Tibial nerve (tissue), 4 donors: ENCODE results near the gene AREL1. TPM values are rescaled to one million over a fixed set of nuclear protein-coding genes. Genes with fewer than 3 reads are reported as not detected.
A peak's percentile ranks its signal among the peaks of the same experiment; 100 is the strongest.

ENCODE experiments used
- DNase-seq, 2 donors: peaks; one replicate each; pipeline ENCODE4 v3.0.0-alpha.2; 2019; ENCODE audit warnings: low spot score in 2 of 2
- H3K27ac ChIP-seq, 4 donors: fragments of 200-600 bp; sonication (generic) in 3 of 4; one replicate each; pipeline ENCODE4 v1.5.1; 2017 to 2019; ENCODE audit warnings: mild to moderate bottlenecking in 1 of 4
- H3K27me3 ChIP-seq, 2 donors: fragments of 200-600 bp; sonication (generic) in 1 of 2; one replicate each; pipeline versions ENCODE4 v1.5.1 to v1.6.0; 2017 to 2019
- H3K36me3 ChIP-seq, 3 donors: fragments of 200-600 bp; sonication (generic); one replicate each; pipeline ENCODE4 v1.5.1; 2018 to 2019
- H3K4me1 ChIP-seq, 4 donors: fragments of 200-600 bp; sonication (generic) in 3 of 4; one replicate each; pipeline ENCODE4 v1.5.1; 2017 to 2019
- H3K4me3 ChIP-seq, 4 donors: fragments of 200-600 bp; sonication (generic) in 3 of 4; one replicate each; pipeline ENCODE4 v1.5.1; 2017 to 2019; ENCODE audit warnings: mild to moderate bottlenecking in 1 of 4, moderate library complexity in 1 of 4
- H3K9me3 ChIP-seq, 4 donors: fragments of 200-600 bp; sonication (generic) in 3 of 4; one replicate each; pipeline ENCODE4 v1.5.1; 2017 to 2019
- EP300 ChIP-seq, 2 donors: sonication (generic); formaldehyde crosslinking; IDR thresholded peaks; one replicate each; pipeline ENCODE4 v1.6.1; 2017; ENCODE audit warnings: antibody characterized with exemption in 2 of 2, mild to moderate bottlenecking in 1 of 2
- POLR2A ChIP-seq, 2 donors: fragments of 450-650 bp; IDR thresholded peaks; one replicate each; pipeline ENCODE4 v1.6.1; 2017; ENCODE audit warnings: antibody characterized with exemption in 2 of 2, mild to moderate bottlenecking in 2 of 2, moderate library complexity in 2 of 2
- WGBS, 2 donors: methylation state at CpG; one replicate each; pipeline ENCODE4 v1.1.5; 2018; 5-methylcytosine and 5-hydroxymethylcytosine counted together
- total RNA-seq, 4 donors: library from RNA; depleted of rRNA; stranded (reverse); fragments of >200 nt; gene quantifications; one replicate each; pipeline ENCODE4 v1.1.0, GENCODE V29; 2016
- TF ChIP-seq, protein P1 (sequence below), 5 experiments: fragments of 200-600 bp in 3 of 5; fragments of 450-650 bp in 2 of 5; sonication (generic) in 3 of 5; IDR thresholded peaks; one replicate each; pipeline ENCODE4 v1.5.1; 2016 to 2019; ENCODE audit warnings: antibody characterized with exemption in 5 of 5, mild to moderate bottlenecking in 3 of 5, moderate library complexity in 2 of 5

Gene AREL1
- total RNA-seq, 4 donors from 2014 or later, result 25.3 to 35.0 (median 32.2) TPM

GRCh38 chr14:74628418-74628817, 84.5 kb downstream of the AREL1 start:
- Histone ChIP-seq H3K27ac (no peak overlapping the region), H3K27me3 (no peaks in the 10 kb centered on the region), H3K9me3 (no peaks in the 10 kb centered on the region), H3K4me3 (no peak overlapping the region), H3K36me3 (no peaks in the 10 kb centered on the region), H3K4me1 (peaks cover 0 to 3% (median 0%) of the 10 kb centered on the region in 4 donors)
- WGBS, 2 donors, result 69 to 80% methylated on average over 5 of the region's 5 CpGs
- DNase-seq, result no peak
- no peak for TF ChIP-seq POLR2A (IDR thresholded peaks at IDR 0.05)
- TF ChIP-seq EP300 (IDR thresholded peaks at IDR 0.05), result no peak
- TF ChIP-seq, protein P1, sequence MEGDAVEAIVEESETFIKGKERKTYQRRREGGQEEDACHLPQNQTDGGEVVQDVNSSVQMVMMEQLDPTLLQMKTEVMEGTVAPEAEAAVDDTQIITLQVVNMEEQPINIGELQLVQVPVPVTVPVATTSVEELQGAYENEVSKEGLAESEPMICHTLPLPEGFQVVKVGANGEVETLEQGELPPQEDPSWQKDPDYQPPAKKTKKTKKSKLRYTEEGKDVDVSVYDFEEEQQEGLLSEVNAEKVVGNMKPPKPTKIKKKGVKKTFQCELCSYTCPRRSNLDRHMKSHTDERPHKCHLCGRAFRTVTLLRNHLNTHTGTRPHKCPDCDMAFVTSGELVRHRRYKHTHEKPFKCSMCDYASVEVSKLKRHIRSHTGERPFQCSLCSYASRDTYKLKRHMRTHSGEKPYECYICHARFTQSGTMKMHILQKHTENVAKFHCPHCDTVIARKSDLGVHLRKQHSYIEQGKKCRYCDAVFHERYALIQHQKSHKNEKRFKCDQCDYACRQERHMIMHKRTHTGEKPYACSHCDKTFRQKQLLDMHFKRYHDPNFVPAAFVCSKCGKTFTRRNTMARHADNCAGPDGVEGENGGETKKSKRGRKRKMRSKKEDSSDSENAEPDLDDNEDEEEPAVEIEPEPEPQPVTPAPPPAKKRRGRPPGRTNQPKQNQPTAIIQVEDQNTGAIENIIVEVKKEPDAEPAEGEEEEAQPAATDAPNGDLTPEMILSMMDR (IDR thresholded peaks at IDR 0.05), result no peak

- Histone ChIP-seq H3K27ac (no peak overlapping the region), H3K36me3 (no peaks in the 10 kb centered on the region), H3K9me3 (no peaks in the 10 kb centered on the region), H3K4me1 (peaks cover 0 to 3% (median 0%) of the 10 kb centered on the region in 4 donors), H3K4me3 (no peak overlapping the region), H3K27me3 (no peaks in the 10 kb centered on the region)
- WGBS, 2 donors, result 71 to 75% methylated on average over 8 of the region's 8 CpGs
- no peak for DNase-seq
- TF ChIP-seq POLR2A (IDR thresholded peaks at IDR 0.05) (no peak), EP300 (IDR thresholded peaks at IDR 0.05) (no peak)
- TF ChIP-seq, protein P1 (IDR thresholded peaks at IDR 0.05), result no peak
Observed at GRCh38 chr14:74627076-74627475, 85.8 kb downstream of the AREL1 start.

DNA sequence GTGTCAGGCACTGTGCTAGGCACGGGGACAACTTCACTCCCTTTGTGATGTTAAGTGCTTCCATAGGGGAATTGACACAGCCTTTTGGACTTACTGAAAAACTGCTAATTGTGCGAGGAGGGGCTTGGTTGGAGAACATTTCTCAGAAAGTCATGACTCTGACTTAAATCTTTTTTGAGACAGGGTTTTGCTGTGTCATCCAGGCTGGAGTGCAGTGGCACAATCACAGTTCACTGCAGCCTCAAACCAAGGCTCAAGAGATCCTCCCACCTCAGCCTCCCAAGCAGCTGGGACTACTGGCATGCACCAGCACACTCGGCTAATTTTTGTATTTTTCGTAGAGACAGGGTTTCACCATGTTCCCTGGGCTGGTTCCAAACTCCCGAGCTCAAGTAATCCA, 90.6 kb downstream of the AREL1 start:
- Histone ChIP-seq H3K27ac (no peak overlapping the region), H3K9me3 (no peaks in the 10 kb centered on the region), H3K4me3 (no peak overlapping the region), H3K27me3 (no peaks in the 10 kb centered on the region), H3K4me1 (peaks cover 0 to 44% (median 28%) of the 10 kb centered on the region in 4 donors), H3K36me3 (no peaks in the 10 kb centered on the region)
- TF ChIP-seq, protein P1 (IDR thresholded peaks at IDR 0.05), result no peak
- TF ChIP-seq EP300 (IDR thresholded peaks at IDR 0.05), result no peak
- no peak for TF ChIP-seq POLR2A (IDR thresholded peaks at IDR 0.05)
- 89 to 90% methylated on average over 5 of the region's 5 CpGs for WGBS, 2 donors
- no peak for DNase-seq

DNA sequence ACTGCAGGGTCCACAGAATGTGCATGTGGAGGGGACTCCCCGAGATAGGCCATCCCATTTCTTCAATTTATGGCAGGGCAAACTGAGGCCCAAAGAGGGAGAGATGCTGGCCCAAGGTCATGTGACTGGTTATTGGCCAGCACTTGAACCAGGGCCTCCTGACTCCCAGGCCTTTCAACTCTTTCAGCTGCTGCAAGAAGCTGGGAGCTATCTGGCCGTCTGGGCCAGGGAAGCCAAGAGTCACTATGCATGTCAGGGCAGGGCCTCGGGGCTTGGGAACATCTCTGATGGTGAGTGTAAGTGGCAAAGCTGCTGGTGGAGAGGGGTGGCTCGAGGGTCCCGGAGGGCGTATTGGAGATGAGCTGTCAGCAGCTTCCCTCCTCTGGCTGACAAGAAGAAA, 91.3 kb downstream of the AREL1 start:
- no peak for DNase-seq
- WGBS, 2 donors, result 63 to 77% methylated on average over 6 of the region's 6 CpGs

GRCh38 chr14:74620923-74621322, 92.0 kb downstream of the AREL1 start:
- Histone ChIP-seq H3K36me3 (no peaks in the 10 kb centered on the region), H3K27ac (peak overlapping the region in 2 of 4 donors; percentile 76 to 88), H3K4me1 (peaks cover 0 to 55% (median 32%) of the 10 kb centered on the region in 4 donors), H3K4me3 (no peak overlapping the region), H3K9me3 (no peaks in the 10 kb centered on the region), H3K27me3 (no peaks in the 10 kb centered on the region)
- 79 to 89% methylated on average over 3 of the region's 3 CpGs for WGBS, 2 donors
- no peak for DNase-seq
- TF ChIP-seq, protein P1 (IDR thresholded peaks at IDR 0.05), result no peak
- TF ChIP-seq EP300 (IDR thresholded peaks at IDR 0.05) (no peak), POLR2A (IDR thresholded peaks at IDR 0.05) (no peak)

More for the DNA sequence above, 91.3 kb downstream of the AREL1 start:
- no peaks in the 10 kb centered on the region for H3K36me3 ChIP-seq
- no peak overlapping the region for H3K27ac ChIP-seq
- no peaks in the 10 kb centered on the region for H3K27me3 ChIP-seq
- H3K4me3 ChIP-seq, result no peak overlapping the region
- no peaks in the 10 kb centered on the region for H3K9me3 ChIP-seq
- TF ChIP-seq EP300 (IDR thresholded peaks at IDR 0.05) (no peak), POLR2A (IDR thresholded peaks at IDR 0.05) (no peak)
- TF ChIP-seq, protein P1 (IDR thresholded peaks at IDR 0.05), result no peak
- peaks cover 0 to 49% (median 32%) of the 10 kb centered on the region in 4 donors for H3K4me1 ChIP-seq
